GM12878 (cell line): Measurements from ENCODE around the gene RAP1B. TPM values are rescaled to one million over a fixed set of nuclear protein-coding genes. Genes with fewer than 3 reads are reported as not detected.
A peak's percentile ranks its signal among the peaks of the same experiment; 100 is the strongest.

Experiments
- ASH2L ChIP-seq: fragments of 300-600, 200-600 bp; sonication (generic); IDR thresholded peaks from 2 replicates; pipeline ENCODE4 v1.6.1; 2017; ENCODE audit warnings: low read depth, mild to moderate bottlenecking, borderline replicate concordance
- BCL3 ChIP-seq: IDR thresholded peaks from 2 replicates; pipeline ENCODE4 v1.6.1; 2011; ENCODE audit warnings: borderline replicate concordance, low read depth, mild to moderate bottlenecking, moderate library complexity, low read length; ENCODE audit not compliant: insufficient read depth, poor library complexity, severe bottlenecking
- CBX5 ChIP-seq: sonication (generic); IDR thresholded peaks from 2 replicates; pipeline ENCODE4 v1.6.1; 2016; ENCODE audit warnings: low read depth, moderate library complexity, mild to moderate bottlenecking, inconsistent platforms
- CREB1 ChIP-seq: IDR thresholded peaks from 2 replicates; pipeline ENCODE4 v1.6.1; 2012; ENCODE audit warnings: low read depth, mild to moderate bottlenecking, inconsistent platforms
- E4F1 ChIP-seq: fragments of 450-650 bp; IDR thresholded peaks from 2 replicates; pipeline ENCODE4 v1.6.1; 2018; ENCODE audit warnings: borderline replicate concordance, mild to moderate bottlenecking; ENCODE audit not compliant: partially characterized antibody
- HSF1 ChIP-seq: fragments of 150-350 bp; IDR thresholded peaks from 2 replicates; pipeline ENCODE4 v1.6.1; 2014; ENCODE audit warnings: mild to moderate bottlenecking, low read depth, low read length
- IKZF1 ChIP-seq: fragments of 450-650 bp; conservative IDR thresholded peaks from 2 replicates; pipeline ENCODE4 v1.6.1; 2017; ENCODE audit warnings: antibody characterized with exemption, mild to moderate bottlenecking
- MEF2A ChIP-seq: IDR thresholded peaks from 2 replicates; pipeline ENCODE4 v1.6.1; 2011; ENCODE audit warnings: low read depth, mild to moderate bottlenecking, low read length, moderate library complexity; ENCODE audit not compliant: insufficient read depth
- NKRF ChIP-seq: fragments of 450-650 bp; conservative IDR thresholded peaks from 2 replicates; pipeline ENCODE4 v1.6.1; 2017; ENCODE audit warnings: mild to moderate bottlenecking, moderate library complexity
- PAX5 ChIP-seq: IDR thresholded peaks from 2 replicates; pipeline ENCODE4 v1.6.1; 2011; ENCODE audit warnings: low read depth, low read length, borderline replicate concordance
- RCOR1 ChIP-seq: conservative IDR thresholded peaks from 2 replicates; pipeline ENCODE4 v1.6.1; 2012; ENCODE audit warnings: low read depth, low read length, improper control_type of control experiment
- SIN3A ChIP-seq: IDR thresholded peaks from 2 replicates; pipeline ENCODE4 v1.6.1; 2012; ENCODE audit warnings: low read depth, low read length, improper control_type of control experiment
- SMAD1 ChIP-seq: fragments of 450-650 bp; IDR thresholded peaks from 2 replicates; pipeline ENCODE4 v1.6.1; 2018; ENCODE audit warnings: mild to moderate bottlenecking, low read depth; ENCODE audit not compliant: partially characterized antibody
- SMAD5 ChIP-seq: IDR thresholded peaks from 2 replicates; pipeline ENCODE4 v1.6.1; 2016; ENCODE audit warnings: antibody characterized with exemption, low read depth
- SMARCA5 ChIP-seq: fragments of 450-650 bp; IDR thresholded peaks from 2 replicates; pipeline ENCODE4 v1.6.1; 2017; ENCODE audit warnings: mild to moderate bottlenecking
- SMC3 ChIP-seq: IDR thresholded peaks from 2 replicates; pipeline ENCODE4 v1.6.1; 2011; ENCODE audit warnings: low read length, improper control_type of control experiment, borderline replicate concordance
- SPI1 ChIP-seq: IDR thresholded peaks from 2 replicates; pipeline ENCODE4 v1.6.1; 2011; ENCODE audit warnings: low read depth, mild to moderate bottlenecking, low read length, moderate library complexity, borderline replicate concordance; ENCODE audit not compliant: insufficient read depth
- SRF ChIP-seq, 2 experiments: IDR thresholded peaks; 2 replicates each; pipeline ENCODE4 v1.6.1; 2011; ENCODE audit warnings: low read depth in 2 of 2, low read length in 2 of 2, mild to moderate bottlenecking in 1 of 2, moderate library complexity in 1 of 2
- TARDBP ChIP-seq: IDR thresholded peaks from 2 replicates; pipeline ENCODE4 v1.6.1; 2016; ENCODE audit warnings: borderline replicate concordance
- TCF3 ChIP-seq: IDR thresholded peaks from 2 replicates; pipeline ENCODE4 v1.6.1; 2012; ENCODE audit warnings: low read depth, mild to moderate bottlenecking, low read length, borderline replicate concordance; ENCODE audit not compliant: insufficient read depth
- YY1 ChIP-seq: IDR thresholded peaks from 2 replicates; pipeline ENCODE4 v1.6.1; 2011; ENCODE audit warnings: low read depth, mild to moderate bottlenecking, low read length
- ZZZ3 ChIP-seq: IDR thresholded peaks from 2 replicates; pipeline ENCODE4 v1.6.1; 2011; ENCODE audit warnings: low read depth; ENCODE audit not compliant: control insufficient read depth, insufficient read length
- polyA plus RNA-seq, 11 experiments: library from polyadenylated mRNA; depleted of rRNA in 4 of 11; unstranded in 6 of 11; stranded (reverse) in 5 of 11; fragments of >200 nt; fragmentation: Nextera tagmentation in 4 of 11; fragmentation: Illumina TruSeq in 1 of 11; extraction: Ambion mirVana in 4 of 11; extraction: Trizol in 1 of 11; gene quantifications; 1 replicate in 1 of 11; 2 replicates in 10 of 11; pipeline versions ENCODE4 v1.2.1 to v1.2.3, GENCODE V29; 2011 to 2016; ENCODE audit warnings: inconsistent platforms in 2 of 11, missing spikeins in 2 of 11, low read depth in 1 of 11
- total RNA-seq, 4 experiments: library from RNA; depleted of rRNA in 3 of 4; stranded (reverse); fragments of >200 nt in 3 of 4; fragmentation: Illumina TruSeq in 1 of 4; extraction: Trizol in 1 of 4; gene quantifications; 2 replicates each; pipeline versions ENCODE4 v1.2.1 to v1.2.3, GENCODE V29; 2013 to 2021

RAP1B gene
- total and polyA plus RNA-seq, 10 of the 15 experiments (the other 5 are each of a cell fraction or from before 2014, with no cell fraction given): 88.9 to 219 (median 127) TPM

- TF ChIP-seq SPI1 (no peak), SMAD1 (peak; percentile 52), RCOR1 (0 out of 2 replicates have a peak, but pooled peaks have one; percentile 17), SMC3 (no peak; the same call in 1 of the 2 replicates), IKZF1 (peak; percentile 99), CBX5 (peak; percentile 87; the same call in 1 of the 2 replicates), CREB1 (0 out of 2 replicates have a peak, but pooled peaks have one; percentile 50), ASH2L (peak; percentile 93; the same call in 1 of the 2 replicates), SRF (IDR thresholded peaks at IDR 0.05; ENCODE audit: low read depth in 2 of 2, low read length in 2 of 2) (peak; percentile 15 to 92; a peak in 3 of 4 replicates), SMARCA5 (no peak), SMAD5 (peak; percentile 81), TARDBP (peak; percentile 92), PAX5 (no peak), YY1 (peak; percentile 87), BCL3 (no peak), TCF3 (peak; percentile 64; the same call in 1 of the 2 replicates), MEF2A (peak; percentile 68; the same call in 1 of the 2 replicates), HSF1 (peak; percentile 85), SIN3A (peak; percentile 97), NKRF (peak; percentile 99), E4F1 (peak; percentile 75), ZZZ3 (peak; percentile 55)
Measured at GRCh38 chr12:68686595-68687521, 76.2 kb downstream of the RAP1B start, which contains the start of gene NUP107 (continued).
